WTC11 (cell line): Measurements from ENCODE around the gene SLC5A9. TPM values are rescaled to one million over a fixed set of nuclear protein-coding genes. Genes with fewer than 3 reads are reported as not detected.

ENCODE experiments used
- ATAC-seq: fragments of 200-7000 bp; cut with Tn5 transposase; 2 replicates; pipeline ENCODE4 v1.10.0; 2021; ENCODE audit warnings: mild to moderate bottlenecking, moderate library complexity
- CTCF ChIA-PET: fragments of 300-600 bp; sonication (Branson Sonifier 250); formaldehyde crosslinking; loops from one replicate; lab custom pipeline; 2021; ENCODE audit warnings: antibody characterized with exemption; lab: Charles Lee
- POLR2A ChIA-PET: fragments of 350-600 bp; sonication (Branson Sonifier 250); formaldehyde crosslinking; loops from one replicate; lab custom pipeline; 2021; ENCODE audit warnings: antibody characterized with exemption; lab: Charles Lee
- DNase-seq: peaks from one replicate; pipeline ENCODE4 v3.0.0; 2021; ENCODE audit warnings: low spot score
- H3K27ac Mint-ChIP-seq: 2 replicates; pipeline ENCODE4 v1.8.0; 2021; ENCODE audit warnings: mixed read lengths
- H3K27me3 Mint-ChIP-seq: 2 replicates; pipeline ENCODE4 v1.8.0; 2021; ENCODE audit warnings: low read depth, mild to moderate bottlenecking, moderate library complexity, mixed read lengths
- H3K36me3 Mint-ChIP-seq: 2 replicates; pipeline ENCODE4 v1.8.0; 2021; ENCODE audit warnings: mixed read lengths
- H3K4me1 Mint-ChIP-seq: 2 replicates; pipeline ENCODE4 v1.8.0; 2022; ENCODE audit warnings: mixed read lengths
- H3K4me3 Mint-ChIP-seq: 2 replicates; pipeline ENCODE4 v1.8.0; 2021; ENCODE audit warnings: mild to moderate bottlenecking, moderate library complexity, mixed read lengths
- H3K9me3 Mint-ChIP-seq: 2 replicates; pipeline ENCODE4 v1.8.0; 2021; ENCODE audit warnings: mixed read lengths
- CREM ChIP-seq: sonication (generic); formaldehyde crosslinking; IDR thresholded peaks from 2 replicates; pipeline ENCODE4 v1.8.1; 2022; ENCODE audit warnings: mild to moderate bottlenecking, missing genetic modification reagents, moderate library complexity
- FOXJ3 ChIP-seq: sonication (generic); formaldehyde crosslinking; IDR thresholded peaks from 2 replicates; pipeline ENCODE4 v1.9.0; 2021; ENCODE audit warnings: missing genetic modification reagents, mild to moderate bottlenecking, borderline replicate concordance
- FOXP4 ChIP-seq: sonication (generic); formaldehyde crosslinking; IDR thresholded peaks from 2 replicates; pipeline ENCODE4 v1.8.0; 2022; ENCODE audit warnings: mild to moderate bottlenecking, missing genetic modification reagents
- GRHL2 ChIP-seq: fragments of 250-450 bp; sonication (Bioruptor Pico); IDR thresholded peaks from 2 replicates; pipeline ENCODE4 v1.8.0; 2022; ENCODE audit warnings: mild to moderate bottlenecking, moderate library complexity; ENCODE audit not compliant: insufficient replicate concordance, severe bottlenecking
- GTF2I ChIP-seq: fragments of 250-450 bp; sonication (Bioruptor Pico); conservative IDR thresholded peaks from 2 replicates; pipeline ENCODE4 v1.4.0; 2021; ENCODE audit warnings: mild to moderate bottlenecking
- JUN ChIP-seq: sonication (generic); formaldehyde crosslinking; IDR thresholded peaks from 2 replicates; pipeline ENCODE4 v1.8.0; 2023; ENCODE audit warnings: mild to moderate bottlenecking, missing genetic modification reagents
- NFATC4 ChIP-seq: fragments of 250-450 bp; sonication (Bioruptor Pico); IDR thresholded peaks from 2 replicates; pipeline ENCODE4 v1.9.0; 2021; ENCODE audit warnings: mild to moderate bottlenecking
- NFE2L1 ChIP-seq: sonication (generic); formaldehyde crosslinking; IDR thresholded peaks from 2 replicates; pipeline ENCODE4 v1.8.1; 2023; ENCODE audit warnings: missing genetic modification reagents
- NR1H2 ChIP-seq: sonication (generic); formaldehyde crosslinking; IDR thresholded peaks from 2 replicates; pipeline ENCODE4 v1.9.0; 2021; ENCODE audit warnings: mild to moderate bottlenecking, moderate library complexity, missing genetic modification reagents
- NR2C2 ChIP-seq: sonication (generic); formaldehyde crosslinking; IDR thresholded peaks from 2 replicates; pipeline ENCODE4 v1.8.0; 2022; ENCODE audit warnings: mild to moderate bottlenecking, missing genetic modification reagents
- OVOL2 ChIP-seq: fragments of 250-450 bp; sonication (Bioruptor Pico); IDR thresholded peaks from 2 replicates; pipeline ENCODE4 v1.9.0; 2021; ENCODE audit warnings: mild to moderate bottlenecking, borderline replicate concordance
- PREB ChIP-seq: sonication (generic); formaldehyde crosslinking; IDR thresholded peaks from 2 replicates; pipeline ENCODE4 v1.8.1; 2022; ENCODE audit warnings: mild to moderate bottlenecking, missing genetic modification reagents, moderate library complexity, borderline replicate concordance
- SMAD3 ChIP-seq: sonication (generic); formaldehyde crosslinking; IDR thresholded peaks from 2 replicates; pipeline ENCODE4 v1.8.0; 2022; ENCODE audit warnings: missing genetic modification reagents, mild to moderate bottlenecking, borderline replicate concordance
- SMAD4 ChIP-seq: sonication (generic); formaldehyde crosslinking; IDR thresholded peaks from 2 replicates; pipeline ENCODE4 v1.8.0; 2022; ENCODE audit warnings: mild to moderate bottlenecking, missing genetic modification reagents
- TCF7 ChIP-seq: sonication (generic); formaldehyde crosslinking; IDR thresholded peaks from 2 replicates; pipeline ENCODE4 v1.8.0; 2022; ENCODE audit warnings: mild to moderate bottlenecking, low read depth, missing genetic modification reagents, moderate library complexity
- ZBTB21 ChIP-seq: sonication (generic); formaldehyde crosslinking; IDR thresholded peaks from 2 replicates; pipeline ENCODE4 v1.8.1; 2023; ENCODE audit warnings: mild to moderate bottlenecking, missing genetic modification reagents, borderline replicate concordance
- ZNF121 ChIP-seq: sonication (generic); formaldehyde crosslinking; IDR thresholded peaks from 2 replicates; pipeline ENCODE4 v1.8.0; 2023; ENCODE audit warnings: missing genetic modification reagents
- ZNF232 ChIP-seq: sonication (generic); formaldehyde crosslinking; IDR thresholded peaks from 2 replicates; pipeline ENCODE4 v1.8.0; 2022; ENCODE audit warnings: mild to moderate bottlenecking, missing genetic modification reagents
- ZSCAN18 ChIP-seq: fragments of 250-450 bp; sonication (Bioruptor Pico); IDR thresholded peaks from 2 replicates; pipeline ENCODE4 v2.1.2; 2022; ENCODE audit warnings: mild to moderate bottlenecking, moderate library complexity
- total RNA-seq: library from RNA; stranded (reverse); gene quantifications from 3 replicates; pipeline ENCODE4 v1.2.3, GENCODE V29; 2021
- TF ChIP-seq, protein P1 (sequence below): sonication (generic); formaldehyde crosslinking; IDR thresholded peaks from 2 replicates; pipeline ENCODE4 v1.8.1; 2022; ENCODE audit warnings: low read depth, mild to moderate bottlenecking, moderate library complexity, missing genetic modification reagents, borderline replicate concordance
- TF ChIP-seq, protein P2 (sequence below): sonication (generic); formaldehyde crosslinking; IDR thresholded peaks from 2 replicates; pipeline ENCODE4 v1.8.1; 2022; ENCODE audit warnings: mild to moderate bottlenecking, moderate library complexity, missing genetic modification reagents
- TF ChIP-seq, protein P3 (sequence below): fragments of 250-450 bp; sonication (Bioruptor Pico); conservative IDR thresholded peaks from 2 replicates; pipeline ENCODE4 v1.9.0; 2021; ENCODE audit warnings: mild to moderate bottlenecking
- TF ChIP-seq, protein P4 (sequence below): sonication (generic); formaldehyde crosslinking; IDR thresholded peaks from 2 replicates; pipeline ENCODE4 v1.8.0; 2023; ENCODE audit warnings: mild to moderate bottlenecking, missing genetic modification reagents

The SLC5A9 gene
- total RNA-seq, 1 experiment from 2014 or later, result 0.22 TPM

- CTCF ChIA-PET, result interaction anchor here (1.0 to 1.6 kb wide), 2 partner anchors 133 to 256 kb away, joined by 5 to 7 read pairs; no protein-coding TSS in a partner anchor
- no peak for TF ChIP-seq ZNF121 (CRISPR knock-in tag)
- no peak for TF ChIP-seq NFATC4
- TF ChIP-seq ZNF232 (CRISPR knock-in tag), result no peak
- no peak for TF ChIP-seq ZBTB21 (CRISPR knock-in tag)
- no peak for TF ChIP-seq GRHL2 (CRISPR knock-in tag)
- no peak for TF ChIP-seq SMAD4 (CRISPR knock-in tag)
- no peak for TF ChIP-seq TCF7 (CRISPR knock-in tag)
- TF ChIP-seq FOXP4 (CRISPR knock-in tag), result no peak
- TF ChIP-seq FOXJ3 (CRISPR knock-in tag), result no peak
- no peak for TF ChIP-seq NR2C2 (CRISPR knock-in tag)
- Mint-ChIP-seq H3K4me3 (no peak overlapping the region), H3K27me3 (no peaks in the 10 kb centered on the region; the same call in 1 of the 2 replicates), H3K4me1 (no peaks in the 10 kb centered on the region), H3K9me3 (no peaks in the 10 kb centered on the region), H3K36me3 (no peaks in the 10 kb centered on the region), H3K27ac (no peak overlapping the region)
- ATAC-seq (peak; percentile 31; the same call in 1 of the 2 replicates), DNase-seq (no peak)
- POLR2A ChIA-PET, result no interaction called here
Measured at GRCh38 chr1:48242141-48242736, 19.7 kb downstream of the SLC5A9 start.

DNA sequence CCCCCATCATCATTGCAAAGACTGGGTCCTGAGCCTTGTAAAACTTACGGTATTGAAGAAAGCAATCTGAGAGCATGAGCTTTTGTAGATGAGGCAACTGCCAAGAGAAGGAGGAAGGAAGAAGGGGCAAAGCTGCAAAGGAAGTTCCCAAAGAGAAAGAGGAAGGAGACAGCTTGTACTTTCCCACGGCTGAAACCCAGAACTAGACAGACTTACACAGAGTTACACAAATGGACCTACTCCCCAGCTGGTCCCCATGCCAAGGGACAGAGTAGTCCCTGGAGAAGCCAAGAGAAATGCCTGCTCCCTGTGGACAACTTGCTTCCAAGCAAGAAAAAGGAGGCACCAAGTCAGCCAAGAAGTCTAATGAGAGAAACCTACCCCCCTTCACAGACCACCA lies 22.6 kb downstream of the SLC5A9 start:
- Mint-ChIP-seq H3K4me3 (no peak overlapping the region), H3K36me3 (no peaks in the 10 kb centered on the region), H3K9me3 (no peaks in the 10 kb centered on the region), H3K4me1 (peaks cover 8% of the 10 kb centered on the region), H3K27me3 (no peaks in the 10 kb centered on the region; the same call in 1 of the 2 replicates), H3K27ac (no peak overlapping the region)
- ChIA-PET CTCF (interaction anchor here (1.3 to 1.6 kb wide), 2 partner anchors 17 to 41 kb away, joined by 3 to 6 read pairs; no protein-coding TSS in a partner anchor), POLR2A (no interaction called here)
- no peak for DNase-seq
- TF ChIP-seq TCF7 (CRISPR knock-in tag) (no peak), SMAD3 (CRISPR knock-in tag) (no peak), CREM (CRISPR knock-in tag) (no peak), OVOL2 (no peak), NR1H2 (no peak), ZSCAN18 (CRISPR knock-in tag) (no peak), JUN (CRISPR knock-in tag) (no peak), GTF2I (CRISPR knock-in tag) (no peak), ZNF121 (CRISPR knock-in tag) (no peak), PREB (CRISPR knock-in tag) (no peak), NFE2L1 (CRISPR knock-in tag) (no peak), ZNF232 (CRISPR knock-in tag) (no peak)
- TF ChIP-seq, protein P1, sequence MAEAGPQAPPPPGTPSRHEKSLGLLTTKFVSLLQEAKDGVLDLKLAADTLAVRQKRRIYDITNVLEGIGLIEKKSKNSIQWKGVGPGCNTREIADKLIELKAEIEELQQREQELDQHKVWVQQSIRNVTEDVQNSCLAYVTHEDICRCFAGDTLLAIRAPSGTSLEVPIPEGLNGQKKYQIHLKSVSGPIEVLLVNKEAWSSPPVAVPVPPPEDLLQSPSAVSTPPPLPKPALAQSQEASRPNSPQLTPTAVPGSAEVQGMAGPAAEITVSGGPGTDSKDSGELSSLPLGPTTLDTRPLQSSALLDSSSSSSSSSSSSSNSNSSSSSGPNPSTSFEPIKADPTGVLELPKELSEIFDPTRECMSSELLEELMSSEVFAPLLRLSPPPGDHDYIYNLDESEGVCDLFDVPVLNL (CRISPR knock-in tag), result no peak
- TF ChIP-seq, protein P2, sequence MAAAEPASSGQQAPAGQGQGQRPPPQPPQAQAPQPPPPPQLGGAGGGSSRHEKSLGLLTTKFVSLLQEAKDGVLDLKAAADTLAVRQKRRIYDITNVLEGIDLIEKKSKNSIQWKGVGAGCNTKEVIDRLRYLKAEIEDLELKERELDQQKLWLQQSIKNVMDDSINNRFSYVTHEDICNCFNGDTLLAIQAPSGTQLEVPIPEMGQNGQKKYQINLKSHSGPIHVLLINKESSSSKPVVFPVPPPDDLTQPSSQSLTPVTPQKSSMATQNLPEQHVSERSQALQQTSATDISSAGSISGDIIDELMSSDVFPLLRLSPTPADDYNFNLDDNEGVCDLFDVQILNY, result no peak
- TF ChIP-seq, protein P3, sequence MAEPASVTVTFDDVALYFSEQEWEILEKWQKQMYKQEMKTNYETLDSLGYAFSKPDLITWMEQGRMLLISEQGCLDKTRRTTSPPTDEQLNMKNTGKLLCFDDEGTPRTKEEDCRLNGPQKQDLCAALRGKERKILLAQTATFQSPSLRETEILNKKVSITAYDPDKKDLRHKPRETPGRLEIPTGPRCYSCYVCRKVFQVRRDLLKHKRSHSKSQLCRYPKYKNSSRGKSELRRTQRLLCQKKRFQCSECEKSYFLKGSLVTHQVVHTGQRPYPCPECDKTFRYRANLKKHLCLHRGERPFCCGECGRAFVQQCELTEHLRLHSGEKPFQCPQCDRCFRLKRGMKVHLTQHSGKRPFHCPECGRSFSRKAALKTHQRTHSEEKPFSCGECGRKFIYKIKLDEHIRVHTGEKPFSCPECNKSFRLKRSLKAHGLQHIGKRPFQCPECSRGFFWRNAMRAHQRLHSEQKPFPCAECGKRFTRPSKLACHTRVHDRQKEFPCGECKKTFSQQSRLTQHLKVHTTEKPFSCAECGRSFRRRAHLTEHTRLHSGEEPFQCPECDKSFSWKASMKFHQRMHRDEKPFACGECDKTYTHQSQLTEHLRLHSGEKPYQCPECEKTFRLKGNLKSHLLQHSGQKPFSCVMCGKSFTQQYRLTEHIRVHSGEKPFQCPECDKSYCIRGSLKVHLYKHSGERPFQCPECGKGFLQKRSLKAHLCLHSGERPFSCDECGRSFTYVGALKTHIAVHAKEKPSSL (CRISPR knock-in tag), result no peak
- TF ChIP-seq, protein P4, sequence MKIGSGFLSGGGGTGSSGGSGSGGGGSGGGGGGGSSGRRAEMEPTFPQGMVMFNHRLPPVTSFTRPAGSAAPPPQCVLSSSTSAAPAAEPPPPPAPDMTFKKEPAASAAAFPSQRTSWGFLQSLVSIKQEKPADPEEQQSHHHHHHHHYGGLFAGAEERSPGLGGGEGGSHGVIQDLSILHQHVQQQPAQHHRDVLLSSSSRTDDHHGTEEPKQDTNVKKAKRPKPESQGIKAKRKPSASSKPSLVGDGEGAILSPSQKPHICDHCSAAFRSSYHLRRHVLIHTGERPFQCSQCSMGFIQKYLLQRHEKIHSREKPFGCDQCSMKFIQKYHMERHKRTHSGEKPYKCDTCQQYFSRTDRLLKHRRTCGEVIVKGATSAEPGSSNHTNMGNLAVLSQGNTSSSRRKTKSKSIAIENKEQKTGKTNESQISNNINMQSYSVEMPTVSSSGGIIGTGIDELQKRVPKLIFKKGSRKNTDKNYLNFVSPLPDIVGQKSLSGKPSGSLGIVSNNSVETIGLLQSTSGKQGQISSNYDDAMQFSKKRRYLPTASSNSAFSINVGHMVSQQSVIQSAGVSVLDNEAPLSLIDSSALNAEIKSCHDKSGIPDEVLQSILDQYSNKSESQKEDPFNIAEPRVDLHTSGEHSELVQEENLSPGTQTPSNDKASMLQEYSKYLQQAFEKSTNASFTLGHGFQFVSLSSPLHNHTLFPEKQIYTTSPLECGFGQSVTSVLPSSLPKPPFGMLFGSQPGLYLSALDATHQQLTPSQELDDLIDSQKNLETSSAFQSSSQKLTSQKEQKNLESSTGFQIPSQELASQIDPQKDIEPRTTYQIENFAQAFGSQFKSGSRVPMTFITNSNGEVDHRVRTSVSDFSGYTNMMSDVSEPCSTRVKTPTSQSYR (CRISPR knock-in tag), result no peak
- ATAC-seq, result no peak
